GM21737 (cell line): Measurements from ENCODE around the gene ABL2.

Source experiments
- ATAC-seq: cut with Tn5 transposase; IDR thresholded peaks from one replicate; pipeline ENCODE4 v1.9.1; 2021; ENCODE audit warnings: mild to moderate bottlenecking, moderate library complexity; ENCODE audit not compliant: unreplicated experiment

The ABL2 gene

DNA sequence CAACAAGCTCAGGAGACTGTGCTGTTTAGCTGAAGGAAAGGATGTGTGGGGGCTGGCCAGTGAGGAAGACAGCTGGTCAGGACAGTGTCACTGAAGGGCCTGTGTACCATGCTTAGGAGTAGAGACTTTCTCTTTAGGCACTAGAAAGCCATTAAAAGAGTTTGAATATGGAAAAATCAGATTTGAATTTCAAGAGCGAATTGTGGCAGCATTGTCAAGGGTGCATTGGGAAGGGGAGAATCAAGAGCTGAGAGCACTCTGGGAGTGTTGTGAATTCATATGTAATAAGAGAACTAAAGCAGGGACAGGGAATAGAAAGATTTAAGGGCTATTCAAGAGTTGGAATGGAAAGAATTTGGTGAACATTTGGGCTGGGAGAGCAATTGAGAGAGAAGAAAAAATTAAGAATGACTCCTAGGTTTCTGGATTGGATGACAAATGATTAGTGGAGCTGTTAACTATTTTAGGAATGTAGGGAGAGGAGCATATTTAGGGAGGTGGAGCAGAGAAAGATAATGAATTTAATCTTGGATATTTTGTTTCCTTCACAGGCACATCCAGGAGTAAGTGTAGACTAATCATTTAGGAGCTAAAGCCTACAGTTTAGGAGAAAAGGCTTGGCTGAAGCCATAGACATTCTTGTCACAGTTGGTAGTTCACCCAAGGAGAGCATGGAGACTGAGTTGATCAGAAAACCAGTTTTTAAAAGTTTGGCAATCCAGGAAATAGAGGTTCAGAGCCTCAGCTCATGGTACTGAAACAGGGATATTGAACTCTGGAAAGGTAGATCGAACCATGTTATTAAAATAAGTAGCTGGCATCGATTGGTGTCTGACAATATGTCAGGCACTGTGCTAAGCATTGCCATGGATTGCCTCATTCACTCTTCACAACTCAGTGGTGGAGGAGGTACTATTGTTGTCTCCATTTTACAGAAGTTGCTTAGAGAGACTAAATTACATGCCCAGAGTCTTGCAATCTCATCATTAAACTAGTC lies 170.7 kb downstream of the ABL2 start:
- ATAC-seq = no peak

DNA sequence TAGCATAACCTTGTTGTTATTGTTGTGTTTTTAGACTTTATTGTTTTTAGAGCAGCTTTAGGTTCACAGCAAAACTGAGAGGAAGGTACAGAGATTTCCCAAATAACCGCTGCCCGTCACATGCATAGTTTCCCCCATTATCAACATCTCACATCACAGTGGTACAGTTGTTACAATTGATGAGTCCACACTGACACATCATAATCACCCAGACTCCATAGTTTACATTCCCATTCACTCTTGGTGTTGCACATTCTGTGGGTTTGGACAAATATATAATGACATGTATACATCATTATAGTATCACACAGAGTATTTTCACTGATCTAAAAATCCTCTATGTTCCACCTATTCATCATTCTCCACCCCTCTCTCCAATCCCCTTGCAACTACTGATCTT lies 173.5 kb downstream of the ABL2 start:
- ATAC-seq = no peak

DNA sequence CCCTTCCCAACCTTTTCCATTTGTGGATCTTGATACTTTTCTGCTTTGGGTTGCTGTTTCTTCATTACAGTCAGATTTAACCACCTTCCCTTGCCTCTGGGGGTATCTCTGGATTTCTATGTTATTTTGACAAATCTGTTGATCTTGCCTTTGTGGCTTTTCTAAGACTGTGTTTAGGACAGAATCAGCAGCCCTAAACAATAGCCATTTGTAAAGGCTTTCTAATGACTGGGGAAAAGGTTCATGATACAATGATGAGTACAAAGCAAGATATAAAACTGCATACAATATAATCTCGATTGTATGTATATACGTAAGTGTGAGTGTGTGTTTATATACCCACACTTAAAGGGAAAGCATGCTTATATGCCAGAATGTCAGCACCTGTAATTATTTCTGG lies 176.0 kb downstream of the ABL2 start:
- no peak for ATAC-seq

DNA sequence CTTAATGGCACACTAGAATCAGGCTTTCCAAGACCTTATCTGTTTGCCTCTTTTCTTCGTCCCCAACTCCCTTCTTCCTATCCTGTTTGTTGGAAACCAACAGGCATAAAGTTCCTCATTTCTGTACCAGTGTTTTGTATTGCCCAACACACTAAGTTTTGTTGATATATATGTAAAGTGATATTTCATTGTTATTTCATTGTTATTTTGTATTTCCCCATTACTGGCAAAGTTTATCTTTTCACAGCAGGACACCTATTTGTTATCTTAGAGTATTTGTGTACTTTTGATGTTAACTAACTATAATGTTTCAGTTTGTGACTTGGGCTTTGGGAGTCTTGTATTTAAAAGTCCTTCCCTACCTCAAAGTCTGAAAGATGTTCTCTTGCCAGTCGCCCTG lies 176.7 kb downstream of the ABL2 start:
- ATAC-seq = no peak
